Bone marrow (tissue), 2 donors: ENCODE measurements around the gene MED13L.

Experiments
- DNase-seq, 2 donors: peaks; one replicate each; lab custom pipeline; 2025; lab: John Stamatoyannopoulos, UW

The MED13L gene

DNA sequence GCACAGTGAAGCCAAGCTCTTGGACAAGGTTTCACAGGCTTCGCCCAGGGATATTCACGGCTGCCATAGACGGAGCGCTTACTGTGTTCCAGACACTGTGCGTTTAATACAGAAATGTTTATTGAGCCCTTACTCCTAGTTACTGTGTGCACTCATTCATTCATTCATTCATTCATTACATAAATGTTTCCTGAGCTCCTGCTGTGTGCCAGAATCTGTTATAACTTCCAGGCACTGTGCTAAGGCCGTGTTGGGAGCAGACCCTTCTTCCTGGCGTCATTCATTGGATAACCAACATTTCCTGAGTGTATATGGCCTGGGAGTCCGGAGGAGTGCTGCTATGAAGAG lies 760 bp upstream of the MED13L start:
- DNase-seq = no peak

DNA sequence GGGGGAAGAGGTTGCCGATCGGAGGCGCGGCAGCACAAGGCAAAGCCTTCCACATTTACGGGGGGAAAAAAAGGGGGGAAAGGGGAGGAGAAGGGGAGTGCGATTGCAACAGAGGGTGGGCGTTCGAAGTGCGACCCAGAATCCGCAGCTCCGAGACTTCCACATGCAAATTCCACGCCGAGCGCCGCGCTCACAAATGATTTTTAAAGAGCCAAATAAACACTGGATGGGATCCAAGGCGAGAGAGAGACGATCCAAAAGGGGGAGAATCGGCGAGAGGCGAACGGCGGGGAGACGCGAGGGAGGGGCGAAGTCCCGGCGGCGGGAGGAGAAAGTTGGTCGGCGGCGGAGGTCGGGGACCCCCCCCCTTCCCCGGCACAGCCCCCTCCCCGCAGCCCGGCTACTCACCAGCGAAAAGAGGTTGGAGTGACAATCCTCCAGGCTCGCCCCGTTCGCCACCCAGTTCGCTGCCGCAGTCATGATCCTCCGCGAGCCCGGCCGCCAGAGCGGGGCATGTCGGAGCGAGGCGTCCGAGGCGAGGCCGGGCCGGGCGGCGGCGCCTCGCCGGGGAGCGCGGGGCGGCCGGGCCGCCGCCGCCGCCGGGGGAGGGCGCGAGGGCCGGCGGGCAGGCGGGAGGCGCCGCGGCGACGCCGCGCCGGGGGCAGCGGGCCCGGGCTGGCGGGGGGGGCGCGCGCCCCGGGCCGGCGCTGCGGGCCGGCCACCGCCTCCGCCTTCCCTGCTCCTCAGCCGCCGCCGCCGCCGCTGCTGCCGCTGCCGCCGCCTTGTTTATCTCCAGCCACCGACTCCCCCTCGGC lies 634 bp downstream of the MED13L start:
- peak; percentile 51 to 67 for DNase-seq

DNA sequence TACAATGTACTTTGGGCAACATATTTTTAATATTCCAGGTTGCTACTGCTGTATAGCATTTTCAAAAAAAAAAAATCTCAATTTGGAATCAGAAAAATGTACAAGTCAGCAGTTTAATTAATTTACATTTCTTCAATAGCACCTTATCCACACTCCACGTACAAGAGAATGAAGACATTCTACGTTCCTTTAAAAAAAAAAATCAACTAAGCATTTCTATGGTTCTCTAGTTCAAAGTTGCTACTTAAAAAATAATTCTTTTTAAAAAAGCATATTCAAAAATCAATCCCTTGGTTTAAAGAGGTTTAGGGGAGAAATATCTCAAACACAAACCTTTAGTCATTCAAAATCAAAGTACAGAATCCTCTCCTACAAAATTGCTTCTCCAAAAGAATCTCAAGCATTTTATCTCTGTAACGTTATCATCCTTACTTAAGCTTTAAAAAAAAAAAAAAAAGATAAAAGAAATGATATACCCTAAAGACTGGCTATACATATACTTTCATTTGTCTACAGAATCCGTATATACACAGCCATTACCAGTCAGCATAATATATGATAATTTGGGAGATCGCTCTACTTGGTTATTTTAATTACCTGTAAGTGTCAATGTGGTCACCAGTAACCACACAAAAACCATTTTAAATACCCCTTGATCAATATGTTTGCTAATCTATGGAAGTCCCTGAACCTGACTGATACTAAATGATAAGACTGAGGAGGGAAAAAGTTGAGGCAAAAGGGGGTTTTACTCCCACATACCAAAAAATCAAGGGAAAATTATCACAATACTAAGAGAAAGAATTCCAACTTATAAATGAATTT lies 2.7 kb downstream of the MED13L start:
- no peak for DNase-seq

DNA sequence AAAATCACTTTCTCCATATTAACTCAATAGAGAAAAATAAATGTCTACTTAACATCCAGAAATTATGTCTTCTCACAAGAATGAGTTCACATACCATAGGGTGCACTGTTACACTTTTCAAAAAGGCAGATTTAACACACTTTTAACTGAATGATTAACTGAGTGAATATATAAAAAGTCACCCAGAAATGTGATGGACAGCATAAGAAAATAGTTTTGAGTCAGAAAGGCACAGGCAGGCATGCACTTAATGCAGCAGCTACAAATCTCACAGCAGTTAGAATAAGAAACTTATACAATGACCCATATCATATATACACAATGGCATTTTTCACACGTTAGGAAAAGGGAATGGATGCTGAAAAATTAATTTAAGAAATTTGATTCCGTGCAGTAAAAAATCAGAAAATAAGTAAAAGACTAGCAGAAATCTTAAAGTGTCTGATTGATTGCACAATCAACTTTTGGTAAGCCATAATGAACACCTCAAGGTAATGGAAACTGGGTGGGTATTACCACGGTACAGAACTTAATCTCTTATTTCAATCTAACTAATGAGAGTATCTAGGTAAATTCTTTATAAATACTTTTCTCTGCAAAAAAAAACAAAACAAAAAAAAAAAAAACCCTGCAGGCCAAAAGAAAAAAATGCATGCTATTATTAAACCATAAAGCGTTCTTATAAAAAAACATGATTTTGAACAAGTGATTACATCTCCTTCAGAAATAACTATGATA lies 3.5 kb downstream of the MED13L start:
- DNase-seq = no peak

DNA sequence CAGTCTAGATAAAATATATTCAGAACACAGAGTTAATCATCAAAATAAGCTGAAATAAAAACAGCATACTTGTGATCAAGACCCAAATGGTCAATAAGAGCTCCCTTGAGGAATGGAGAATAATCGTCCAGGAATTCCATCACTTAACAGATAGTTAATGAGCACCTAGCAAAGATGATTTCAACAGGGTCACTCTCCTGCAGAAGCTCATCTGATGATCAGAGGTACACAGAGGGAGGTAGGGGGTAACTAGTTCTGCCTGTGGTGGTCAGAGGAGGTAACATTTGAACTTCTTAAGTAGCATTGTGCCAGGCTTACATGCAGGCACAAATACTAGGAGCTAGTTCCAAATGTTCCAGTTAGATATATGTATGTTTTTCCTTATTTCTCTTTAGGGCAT lies 9.5 kb downstream of the MED13L start:
- no peak for DNase-seq

DNA sequence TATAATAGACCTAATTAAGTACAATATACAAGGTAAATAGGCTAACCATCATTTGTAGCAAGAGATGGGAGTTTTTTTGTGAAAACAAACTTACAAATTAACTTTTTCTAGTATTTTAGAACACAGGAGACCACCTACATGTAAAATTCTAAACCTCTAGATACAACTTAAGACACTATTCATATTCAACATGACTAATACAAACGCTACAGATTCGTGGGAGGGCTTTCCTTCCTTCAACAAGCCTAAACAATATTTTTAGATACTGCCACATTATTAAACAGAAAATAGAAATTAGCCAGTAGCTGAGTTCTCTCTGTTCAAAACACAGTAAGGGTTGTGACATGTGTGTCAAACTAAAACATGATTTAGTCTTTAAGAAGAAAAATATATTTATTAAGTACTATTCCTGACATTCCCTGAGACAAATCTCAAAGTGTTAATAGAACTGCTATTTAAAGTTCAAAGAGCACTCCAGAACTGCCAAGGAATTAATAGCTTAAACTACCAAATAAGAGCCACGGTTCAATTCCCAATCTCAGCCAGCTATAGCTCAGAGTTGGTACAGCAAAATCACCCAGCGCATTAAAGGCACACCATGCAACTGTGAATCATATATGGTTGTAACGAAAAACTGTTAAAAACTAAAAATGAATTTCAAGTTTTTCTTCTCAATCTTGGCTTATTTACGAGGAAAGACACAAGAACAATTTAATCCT lies 10.7 kb downstream of the MED13L start:
- no peak for DNase-seq

DNA sequence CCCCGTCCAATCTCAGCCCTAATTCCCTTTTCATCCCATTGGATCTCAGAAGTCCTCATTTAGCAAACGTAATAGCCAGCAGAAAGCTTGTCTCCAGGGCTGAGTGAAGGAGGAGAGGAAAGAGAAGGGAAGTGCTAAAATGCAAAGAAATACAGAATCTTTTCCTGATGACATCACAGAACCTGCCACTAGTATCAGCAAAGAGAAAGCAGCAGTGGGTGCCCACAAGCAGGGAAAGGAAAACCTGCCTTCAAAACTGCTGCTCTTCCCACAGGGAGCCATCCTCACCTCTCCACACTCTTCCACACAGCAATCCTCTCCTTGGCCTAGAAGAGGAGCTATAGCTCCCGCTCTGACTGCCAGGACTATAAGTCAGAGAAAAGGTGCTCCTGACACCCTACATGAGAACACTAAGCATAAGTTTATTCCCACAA lies 11.3 kb downstream of the MED13L start:
- DNase-seq = no peak

DNA sequence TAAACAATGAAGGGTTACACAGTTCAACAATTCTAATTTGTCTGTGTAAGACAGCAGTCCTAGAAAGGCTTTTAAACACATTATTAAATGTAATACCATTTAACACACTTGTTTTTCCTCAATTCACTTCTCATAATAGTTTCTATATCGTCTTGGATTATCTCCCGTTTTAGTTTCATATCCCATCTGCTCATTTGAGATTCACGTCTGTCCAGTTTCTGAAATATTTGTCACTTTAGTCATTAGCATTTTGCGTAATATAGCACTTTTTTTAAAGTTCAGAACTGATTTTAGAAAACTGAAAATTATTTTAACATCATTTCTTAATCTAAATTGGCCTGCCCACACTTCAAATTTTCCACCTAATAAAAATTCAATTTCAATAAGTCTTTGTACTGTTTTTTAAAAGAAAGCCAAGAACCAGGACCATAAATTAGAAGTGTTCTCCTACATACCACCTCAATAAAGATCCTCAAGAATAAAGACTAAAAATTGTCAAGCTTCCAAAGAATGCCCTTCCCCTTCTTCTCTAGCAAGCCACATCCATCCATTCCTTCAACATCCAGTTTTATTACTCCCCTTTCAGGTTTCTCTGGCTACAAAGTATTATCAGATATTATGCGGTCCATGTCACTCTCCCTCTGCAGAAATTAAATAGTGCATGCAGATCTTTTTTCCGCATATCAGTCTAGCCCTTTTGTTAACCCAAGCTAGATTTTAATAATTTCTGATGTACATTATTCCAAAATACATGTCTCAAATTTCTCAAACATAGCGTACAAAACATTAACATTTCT lies 11.9 kb downstream of the MED13L start:
- DNase-seq = no peak

DNA sequence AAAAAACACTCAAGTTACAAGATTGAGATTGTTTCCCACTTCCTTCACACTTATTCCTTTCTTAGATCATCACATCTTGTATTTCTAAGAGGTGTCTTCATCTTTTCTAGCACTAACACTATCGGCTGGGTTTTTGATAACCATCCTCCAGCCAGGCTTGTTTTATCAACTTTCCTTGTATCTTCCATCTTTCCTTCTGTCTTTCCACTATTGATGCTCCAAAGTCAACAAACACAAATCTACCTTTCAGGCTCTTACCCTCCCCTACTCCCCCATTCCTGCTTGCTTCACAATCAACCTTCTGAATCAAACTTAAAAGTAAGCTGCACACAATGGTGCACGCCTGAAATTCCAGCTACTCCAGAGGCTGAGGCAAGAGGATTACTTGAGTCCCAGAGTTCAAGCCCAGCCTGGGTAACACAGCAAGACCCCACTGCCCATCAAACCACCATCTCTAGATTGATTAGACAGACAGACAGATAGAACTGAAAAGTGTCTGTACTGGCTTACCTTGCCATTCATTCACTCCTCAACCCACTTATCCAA lies 12.9 kb downstream of the MED13L start:
- no peak for DNase-seq

DNA sequence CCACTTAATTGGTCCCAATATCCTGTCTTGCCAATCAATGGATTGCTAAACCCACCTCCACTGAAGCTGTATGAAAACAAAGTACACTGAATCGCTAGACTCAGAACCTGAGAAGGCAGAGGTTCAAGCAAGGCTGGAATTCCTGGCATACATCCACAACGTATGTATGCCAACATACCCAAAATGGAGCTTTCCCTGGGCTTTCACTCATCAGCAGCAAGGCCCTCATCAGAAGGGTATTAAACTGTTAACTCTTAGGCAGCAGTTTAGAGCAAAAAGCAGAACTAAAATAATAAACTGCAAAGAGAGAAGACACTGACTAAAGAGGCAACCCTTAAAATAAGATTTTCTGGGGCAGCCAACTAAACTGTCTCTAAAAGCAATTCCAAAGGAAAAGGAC lies 13.6 kb downstream of the MED13L start:
- no peak for DNase-seq

DNA sequence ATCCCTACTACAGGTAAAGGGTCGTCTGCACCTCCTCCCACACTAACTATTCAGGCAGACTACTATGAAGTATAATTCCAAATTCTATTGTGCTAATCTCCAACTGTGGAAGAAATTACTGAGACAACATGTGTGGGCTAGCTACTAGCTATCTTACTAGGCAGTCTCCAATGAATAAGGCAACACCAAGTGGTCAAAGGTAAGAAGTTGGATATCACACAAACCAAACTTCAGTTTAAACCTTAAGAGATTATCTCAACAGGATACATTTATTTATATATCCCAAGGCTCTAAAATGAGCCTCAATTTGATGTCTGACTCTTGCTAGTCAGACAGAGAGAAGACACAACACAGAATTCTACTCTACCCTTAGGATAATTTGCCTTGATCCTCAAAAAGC lies 14.1 kb downstream of the MED13L start:
- no peak for DNase-seq

DNA sequence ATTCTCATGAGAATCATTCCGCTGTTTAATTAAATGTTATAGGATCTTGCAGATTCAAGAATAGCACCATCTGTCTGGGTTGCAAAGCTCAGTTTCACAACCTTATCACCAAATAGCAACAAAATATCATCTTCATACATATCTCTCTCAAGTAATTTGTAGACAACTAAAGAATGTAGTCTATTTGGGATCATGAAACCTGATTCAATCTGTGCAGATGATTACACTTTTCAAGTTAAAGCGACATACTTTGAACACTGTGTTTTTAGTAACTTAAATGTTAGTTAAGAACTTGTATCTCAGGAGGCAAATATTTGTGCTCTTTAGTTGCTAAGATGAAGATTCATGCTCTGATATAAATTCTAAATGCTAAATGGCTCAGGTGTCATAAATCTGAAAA lies 14.8 kb downstream of the MED13L start:
- DNase-seq = no peak

DNA sequence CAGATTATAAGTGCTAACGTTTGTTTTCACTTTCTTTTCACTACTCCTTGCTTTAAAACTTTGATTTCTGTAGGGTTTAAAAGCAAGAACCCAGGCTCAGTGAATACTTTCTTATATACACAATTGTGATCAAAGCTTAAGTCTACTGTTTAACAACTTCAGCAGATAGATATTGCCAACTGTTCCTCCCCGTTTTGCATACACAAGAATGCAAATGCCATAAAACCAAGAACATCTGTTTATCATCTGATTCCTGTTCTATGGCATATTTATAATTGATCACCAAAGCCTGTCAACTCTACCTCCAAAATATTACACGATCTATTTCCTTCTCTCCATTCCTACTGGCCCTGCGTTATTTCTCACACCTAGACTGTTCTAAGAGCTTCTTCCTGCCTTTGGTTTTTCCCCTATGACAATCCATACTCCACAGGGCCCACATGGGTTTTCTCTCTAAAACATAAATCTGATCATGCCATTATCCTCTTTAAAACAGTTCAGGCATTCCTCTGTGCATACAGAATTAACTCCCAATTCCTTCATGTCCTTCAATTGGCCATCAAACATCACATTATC lies 15.9 kb downstream of the MED13L start:
- DNase-seq = no peak

DNA sequence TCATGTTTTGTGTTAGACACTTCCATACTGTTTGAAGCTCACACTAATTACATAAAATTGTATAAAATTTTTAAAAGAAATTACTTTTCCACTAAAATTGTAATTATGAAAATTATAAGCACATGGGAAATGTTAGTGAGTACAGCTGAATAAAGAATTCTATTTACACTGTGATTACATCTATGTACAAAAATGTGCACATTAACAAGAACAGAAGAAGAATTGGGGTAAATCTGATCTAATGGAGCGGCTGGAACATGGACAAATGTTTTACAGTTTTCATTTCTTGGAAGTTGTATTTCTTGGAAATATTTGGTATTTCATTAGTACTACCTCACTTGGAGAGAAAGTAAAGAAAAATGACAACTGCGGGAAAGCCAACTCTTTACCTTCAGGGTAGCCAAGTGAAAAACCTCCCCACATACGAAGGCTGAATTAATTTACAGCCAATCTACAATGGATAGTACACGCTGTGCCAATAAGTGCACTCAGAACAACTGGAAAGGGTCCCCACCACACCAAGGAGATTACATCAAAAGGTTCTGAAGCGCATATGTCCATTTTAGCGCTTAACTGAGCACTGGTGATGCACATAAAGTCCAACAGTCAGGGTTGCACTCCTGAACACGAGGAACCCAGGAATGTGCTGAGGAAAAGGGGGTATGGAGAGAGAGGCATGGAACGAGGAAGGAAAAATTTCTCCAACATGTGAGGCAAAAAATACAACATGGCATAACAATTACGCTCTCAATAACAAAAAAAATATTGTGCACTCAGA lies 17.5 kb downstream of the MED13L start:
- no peak for DNase-seq

DNA sequence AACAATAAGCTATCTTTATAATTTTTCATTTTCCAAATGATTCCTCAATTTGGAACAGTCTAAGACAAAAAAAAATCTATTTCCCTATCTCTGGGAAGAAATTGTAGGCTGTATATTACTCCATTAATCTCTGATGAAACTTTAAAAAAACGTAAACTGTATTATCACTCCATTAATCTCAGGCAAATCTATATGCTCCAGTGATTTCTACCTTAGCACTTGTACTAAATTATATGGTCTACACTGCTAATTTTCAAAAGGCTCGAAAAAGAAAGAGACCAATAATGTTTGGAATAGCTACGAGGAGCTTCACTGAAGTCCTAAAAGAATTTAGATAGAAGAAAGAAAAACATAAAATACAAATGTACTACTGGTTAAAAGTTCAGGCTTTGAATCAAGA lies 19.7 kb downstream of the MED13L start:
- DNase-seq = no peak

DNA sequence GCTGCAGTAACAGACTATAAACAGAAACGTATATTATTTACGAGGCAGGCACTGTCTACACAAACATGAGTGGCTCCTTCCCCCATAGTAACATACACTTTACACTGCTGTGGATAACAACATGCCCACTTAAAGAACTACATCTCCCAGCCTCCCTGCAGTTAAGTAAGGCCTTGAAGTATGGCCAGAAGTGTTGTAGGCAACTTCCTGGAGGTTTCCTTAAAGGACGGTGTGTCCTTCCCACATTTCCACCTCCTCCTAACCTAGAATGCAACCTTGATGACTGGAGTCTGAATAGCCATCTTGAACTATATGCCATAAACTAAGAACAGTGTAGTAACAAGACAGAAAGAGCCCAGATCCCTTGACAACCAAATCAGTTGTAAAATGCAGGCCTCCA lies 20.3 kb downstream of the MED13L start:
- no peak for DNase-seq

DNA sequence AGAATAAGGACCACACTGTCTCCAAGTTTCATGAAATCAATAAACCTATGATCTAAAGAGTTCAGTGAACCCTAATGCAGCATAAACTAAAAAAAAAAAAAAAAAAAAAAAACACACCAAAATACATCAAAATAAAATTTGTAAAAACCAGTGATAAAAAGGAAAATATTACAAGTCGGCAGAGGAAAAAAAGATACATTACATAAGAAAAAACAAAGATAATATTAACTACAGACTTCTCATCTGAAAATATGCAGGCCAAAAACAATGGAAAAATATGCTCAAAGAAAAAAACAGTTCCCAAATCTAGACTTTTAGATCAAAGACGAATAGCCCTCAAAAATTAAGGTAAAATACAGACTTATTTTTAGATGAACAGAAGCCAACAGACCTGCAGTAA lies 27.6 kb downstream of the MED13L start:
- no peak for DNase-seq

DNA sequence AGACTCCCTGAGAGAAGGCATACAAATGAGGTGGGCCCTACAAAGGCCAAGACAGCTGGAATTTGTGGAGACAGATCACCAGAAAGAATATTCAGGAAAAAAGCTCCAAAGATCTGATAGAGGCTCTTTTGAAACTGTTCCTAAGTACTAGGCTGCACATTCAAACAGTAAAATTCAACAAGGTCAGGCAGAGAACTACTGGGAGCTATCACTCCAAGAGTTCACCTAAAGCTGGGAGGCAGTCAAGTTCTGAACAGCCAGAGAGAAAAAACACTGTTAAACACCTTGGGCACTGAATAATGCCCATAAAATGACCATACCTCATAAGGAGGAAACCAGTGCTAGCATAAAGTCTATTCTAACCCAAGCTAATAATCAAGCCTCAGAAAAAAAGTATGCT lies 28.6 kb downstream of the MED13L start:
- DNase-seq = no peak

DNA sequence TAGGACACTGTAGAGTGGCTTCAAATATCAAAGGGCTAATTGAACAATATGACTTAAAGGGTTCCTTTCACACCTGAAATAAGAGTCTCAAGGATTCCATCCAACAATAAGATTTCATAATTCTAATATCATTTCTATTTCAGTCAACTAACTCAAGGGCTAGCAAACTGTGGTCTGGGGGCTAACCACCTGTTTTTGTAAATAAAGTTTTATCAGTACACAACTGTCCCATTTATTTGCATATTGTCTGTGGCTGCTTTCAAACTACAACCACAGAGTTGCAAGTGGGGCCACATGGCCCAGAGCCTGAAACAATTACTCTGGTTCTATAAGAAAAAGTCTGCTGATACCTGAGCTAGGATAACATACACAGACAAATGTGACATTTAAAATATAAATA lies 29.1 kb downstream of the MED13L start:
- no peak for DNase-seq

DNA sequence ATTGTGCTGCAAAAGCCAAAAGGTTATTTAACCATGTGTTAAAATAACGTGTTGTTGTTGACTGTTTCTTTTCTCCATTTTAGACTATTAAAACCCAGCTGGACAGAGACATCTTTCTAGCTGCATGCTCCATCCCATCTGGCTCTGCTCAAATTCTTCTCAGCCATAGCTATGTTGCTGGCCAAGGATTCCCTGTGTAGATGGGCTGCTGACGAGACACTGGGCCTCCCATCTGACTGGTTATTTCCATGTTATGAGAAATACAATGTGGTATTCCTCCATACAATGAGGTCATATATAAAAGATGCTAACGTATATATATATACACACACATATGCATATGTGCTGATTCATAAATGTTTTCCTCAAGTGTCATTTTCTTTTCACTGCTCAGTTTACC lies 30.1 kb downstream of the MED13L start:
- DNase-seq = no peak
